Heart right ventricle (tissue), 16 donors: ENCODE results near the gene NCKAP5. TPM values are rescaled to one million over a fixed set of nuclear protein-coding genes. Genes with fewer than 3 reads are reported as not detected.

Experiments
- ATAC-seq, 8 donors: fragments of 200-7000 bp; cut with Tn5 transposase; one replicate each; pipeline ENCODE4 v1.9.1; 2020; ENCODE audit warnings: mild to moderate bottlenecking in 8 of 8, moderate library complexity in 8 of 8, moderate number of reproducible peaks in 1 of 8
- DNase-seq, 2 donors: peaks; one replicate each; pipeline ENCODE4 v3.0.0-alpha.2; 2020
- H3K27ac ChIP-seq, 10 donors: fragments of 200-600 bp; sonication (generic) in 2 of 10; one replicate each; pipeline versions ENCODE4 v1.5.0 to v1.8.0; 2020 to 2022; ENCODE audit warnings: mild to moderate bottlenecking in 3 of 10
- H3K27me3 ChIP-seq, 7 donors: fragments of 200-600 bp; one replicate each; pipeline ENCODE4 v1.8.0; 2021 to 2022; ENCODE audit warnings: mild to moderate bottlenecking in 2 of 7
- H3K36me3 ChIP-seq, 9 donors: fragments of 200-600 bp; sonication (generic) in 1 of 9; one replicate each; pipeline versions ENCODE4 v1.5.0 to v1.8.0; 2020 to 2022; ENCODE audit warnings: mild to moderate bottlenecking in 2 of 9
- H3K4me1 ChIP-seq, 9 donors: fragments of 200-600 bp; sonication (generic) in 1 of 9; one replicate each; pipeline versions ENCODE4 v1.5.0 to v1.8.0; 2020 to 2022; ENCODE audit warnings: mild to moderate bottlenecking in 4 of 9
- H3K4me3 ChIP-seq, 10 donors: fragments of 200-600 bp; sonication (generic) in 2 of 10; one replicate each; pipeline versions ENCODE4 v1.5.0 to v1.8.0; 2020 to 2022; ENCODE audit warnings: mild to moderate bottlenecking in 7 of 10, moderate library complexity in 2 of 10
- H3K9me3 ChIP-seq, 11 donors: fragments of 200-600 bp in 10 of 11; sonication (generic) in 2 of 11; one replicate each; pipeline versions ENCODE4 v1.5.0 to v1.8.0; 2013 to 2022; ENCODE audit warnings: mild to moderate bottlenecking in 2 of 11, control low read depth in 1 of 11, moderate library complexity in 1 of 11
- WGBS, 2 donors: extraction: QIAGEN DNeasy Blood & Tissue Kit; methylation state at CpG; one replicate each; pipeline ENCODE4 v1.1.7; 2013; ENCODE audit warnings: inconsistent platforms in 1 of 2; 5-methylcytosine and 5-hydroxymethylcytosine counted together
- intact Hi-C, 10 donors: fragments of 100-400 bp; cut with DNase I; formaldehyde crosslinking; loops; one replicate each; pipeline versions ENCODE4 v1.11.1 to v1.14.2; 2022
- polyA plus RNA-seq, 2 donors: library from polyadenylated mRNA; stranded (reverse); fragments of 200-250 nt; gene quantifications; one replicate each; pipeline ENCODE4 v1.2.3, GENCODE V29; 2013
- total RNA-seq, 10 donors: library from RNA; stranded (reverse); fragmentation: NEBNext Ultra II Directional in 3 of 10; extraction: Animal tissue kit (Norgen Biotek cat#: 25700) in 3 of 10; gene quantifications; one replicate each; pipeline versions ENCODE4 v1.2.1 to v1.2.4, GENCODE V29; 2021 to 2023
- TF ChIP-seq, protein P1 (sequence below), 9 donors: fragments of 200-600 bp; sonication (generic) in 2 of 9; IDR thresholded peaks; one replicate each; pipeline versions ENCODE4 v1.5.0 to v1.8.0; 2021 to 2022; ENCODE audit warnings: antibody characterized with exemption in 9 of 9, mild to moderate bottlenecking in 5 of 9, moderate library complexity in 1 of 9
- donor health status: Arrhythmogenic right ventricular cardiomyopathy.
- donor health status: ischemic (EF 13 %, LVEDD 7.1; RV severe dilation, severe dysfunction).
- donor health status: healthy with polysubstance abuse.
- donor health status: DM: no; HTN: yes; CAD: no.
- donor health status: DM: no; HTN: no; CAD: no.
- donor health status: ischemic (EF 25% LVEDD 6.9; RV normal size, moderate dysfunction).
- donor health status: ischemic (EF 25% LVEDD 5.7; RV mildly dilated, moderate dysfunction).
- donor health status: healthy.
- donor health status: DM: yes; HTN: yes; CAD: no.
- donor health status: Ischemic cardiomyopathy.
- donor health status: ischemic (EF 35%, LVEDD 5.7; RV mildly dilated, moderate dysfunction).
- donor health status: nonischemic (EF 11% LVEDD 7.7; RV severe dilation, severe dysfunction).
- donor health status: DM: yes; HTN: yes; CAD: no.
- donor health status: PGD.
- donor health status: ischemic (EF 29% LVEDD 5.4; RV normal size, mild dysfunction).
- donor health status: nonischemic (EF 23%, LVEDD 6.1; RV moderate dilation, normal function).

Gene NCKAP5
- total and polyA plus RNA-seq, 12 donors: 0.57 to 11.7 (median 6.2) TPM

DNA sequence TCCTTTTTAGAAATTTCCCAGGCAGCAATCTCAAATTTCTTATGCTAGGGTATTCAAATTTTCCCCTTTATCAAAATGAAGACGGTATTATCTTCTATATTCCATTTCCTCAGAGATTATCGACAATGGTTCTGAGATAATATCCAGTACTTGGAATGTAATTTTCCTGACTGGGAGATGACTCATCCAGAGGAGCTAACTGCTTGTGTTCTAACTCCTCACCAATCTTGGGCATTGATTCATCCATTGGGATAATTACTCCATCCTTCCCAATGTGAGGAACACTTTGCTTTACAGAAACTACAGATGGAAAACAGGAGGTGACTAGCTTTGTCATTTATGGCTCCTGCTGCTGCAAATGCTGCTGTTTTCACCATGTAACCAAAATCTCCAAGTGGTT is 658.8 kb downstream of the NCKAP5 start:
- intact Hi-C loops: no loop called here
- Histone ChIP-seq H3K4me1 (no peaks in the 10 kb centered on the region), H3K36me3 (no peaks in the 10 kb centered on the region), H3K9me3 (peaks cover 0 to 8% (median 0%) of the 10 kb centered on the region in 11 donors), H3K4me3 (no peak overlapping the region), H3K27me3 (no peaks in the 10 kb centered on the region), H3K27ac (no peak overlapping the region)
- ATAC-seq (no peak), DNase-seq (no peak)
- TF ChIP-seq, protein P1, sequence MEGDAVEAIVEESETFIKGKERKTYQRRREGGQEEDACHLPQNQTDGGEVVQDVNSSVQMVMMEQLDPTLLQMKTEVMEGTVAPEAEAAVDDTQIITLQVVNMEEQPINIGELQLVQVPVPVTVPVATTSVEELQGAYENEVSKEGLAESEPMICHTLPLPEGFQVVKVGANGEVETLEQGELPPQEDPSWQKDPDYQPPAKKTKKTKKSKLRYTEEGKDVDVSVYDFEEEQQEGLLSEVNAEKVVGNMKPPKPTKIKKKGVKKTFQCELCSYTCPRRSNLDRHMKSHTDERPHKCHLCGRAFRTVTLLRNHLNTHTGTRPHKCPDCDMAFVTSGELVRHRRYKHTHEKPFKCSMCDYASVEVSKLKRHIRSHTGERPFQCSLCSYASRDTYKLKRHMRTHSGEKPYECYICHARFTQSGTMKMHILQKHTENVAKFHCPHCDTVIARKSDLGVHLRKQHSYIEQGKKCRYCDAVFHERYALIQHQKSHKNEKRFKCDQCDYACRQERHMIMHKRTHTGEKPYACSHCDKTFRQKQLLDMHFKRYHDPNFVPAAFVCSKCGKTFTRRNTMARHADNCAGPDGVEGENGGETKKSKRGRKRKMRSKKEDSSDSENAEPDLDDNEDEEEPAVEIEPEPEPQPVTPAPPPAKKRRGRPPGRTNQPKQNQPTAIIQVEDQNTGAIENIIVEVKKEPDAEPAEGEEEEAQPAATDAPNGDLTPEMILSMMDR (IDR thresholded peaks at IDR 0.05): no peak
- WGBS, 2 donors: 43 to 57% methylated on average over 2 of the region's 2 CpGs

DNA sequence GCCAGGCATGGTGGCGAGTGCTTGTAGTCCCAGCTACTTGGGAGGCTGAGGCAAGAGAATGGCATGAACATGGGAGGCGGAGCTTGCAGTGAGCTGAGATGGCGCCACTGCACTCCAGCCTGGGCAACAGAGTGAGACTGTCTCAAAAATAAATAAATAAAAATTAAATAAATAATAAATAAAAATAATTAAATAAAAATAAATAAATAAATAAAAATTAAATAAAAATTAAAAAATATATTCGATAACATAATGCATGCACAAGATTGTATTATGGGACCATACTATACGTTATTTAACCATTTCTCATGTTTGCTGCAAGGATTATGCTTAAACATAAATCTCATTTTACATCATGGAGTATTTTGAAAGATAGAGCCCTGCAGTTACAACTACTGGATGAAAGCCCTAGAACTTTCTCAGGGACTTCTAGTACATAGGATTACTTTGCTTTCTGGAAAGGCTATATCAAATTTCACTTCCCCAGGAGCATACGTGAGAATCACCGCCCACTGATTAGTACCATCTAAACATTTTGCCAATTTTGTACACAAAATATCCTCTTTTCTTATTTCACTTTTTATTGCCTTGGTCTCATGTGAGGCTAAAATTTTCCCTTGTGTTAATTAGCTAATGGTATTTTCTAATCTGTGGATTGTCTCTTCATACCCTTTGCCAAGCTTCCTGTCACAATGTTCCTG is 664.0 kb downstream of the NCKAP5 start:
- TF ChIP-seq, protein P1 (IDR thresholded peaks at IDR 0.05): no peak
- Histone ChIP-seq H3K9me3 (peaks cover 0 to under 1% (median 0%) of the 10 kb centered on the region in 11 donors), H3K36me3 (no peaks in the 10 kb centered on the region), H3K4me3 (no peak overlapping the region), H3K4me1 (no peaks in the 10 kb centered on the region), H3K27me3 (no peaks in the 10 kb centered on the region), H3K27ac (no peak overlapping the region)
- ATAC-seq (no peak), DNase-seq (no peak)
- 83 to 90% methylated on average over 7 of the region's 7 CpGs for WGBS, 2 donors
- intact Hi-C loops: no loop called here

DNA sequence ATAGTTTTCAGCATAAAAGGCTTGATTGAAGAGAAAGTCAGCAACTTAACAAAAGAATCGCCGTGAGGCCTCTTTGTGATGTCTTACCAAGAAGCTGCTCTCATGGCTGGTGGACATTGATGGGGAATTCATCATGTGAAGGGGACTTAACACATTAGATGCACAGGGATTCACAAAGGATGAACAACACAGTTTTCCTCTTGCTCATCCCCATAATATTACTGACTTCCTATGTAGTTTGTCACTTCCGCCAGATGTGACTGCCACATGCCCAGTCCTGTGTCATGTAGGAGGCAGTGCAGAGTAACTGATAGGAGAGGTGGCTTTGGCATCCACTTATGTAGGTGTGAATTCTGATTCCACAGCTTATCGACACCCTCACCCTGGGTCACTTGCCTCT is 665.6 kb downstream of the NCKAP5 start:
- Histone ChIP-seq H3K36me3 (no peaks in the 10 kb centered on the region), H3K9me3 (peaks cover 0 to 12% (median 0%) of the 10 kb centered on the region in 11 donors), H3K4me1 (no peaks in the 10 kb centered on the region), H3K27ac (no peak overlapping the region), H3K27me3 (no peaks in the 10 kb centered on the region), H3K4me3 (no peak overlapping the region)
- intact Hi-C loops: no loop called here
- DNase-seq (no peak), ATAC-seq (no peak)
- WGBS, 2 donors: 89 to 90% methylated on average over 4 of the region's 4 CpGs
- TF ChIP-seq, protein P1 (IDR thresholded peaks at IDR 0.05): no peak

DNA sequence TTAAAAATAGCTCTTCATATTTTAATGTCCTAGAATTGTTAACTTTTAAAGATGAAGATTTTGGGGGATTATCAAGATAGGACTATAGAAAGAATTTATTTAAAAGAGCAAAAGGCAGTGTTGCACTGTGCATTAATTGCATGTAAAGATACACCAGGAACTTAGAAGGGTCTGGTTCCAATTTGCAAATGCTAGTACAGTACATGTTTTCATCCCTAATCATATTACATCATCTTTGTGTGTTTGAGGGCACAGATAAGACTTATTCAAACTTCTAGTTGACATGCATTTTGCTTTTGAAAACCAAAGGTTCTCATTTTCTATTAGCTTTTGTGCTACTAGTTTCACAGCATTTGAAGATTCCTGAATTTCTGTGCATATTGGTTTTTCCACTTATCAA is 666.6 kb downstream of the NCKAP5 start:
- no peak for ATAC-seq
- DNase-seq: no peak
- Histone ChIP-seq H3K27me3 (no peaks in the 10 kb centered on the region), H3K4me3 (no peak overlapping the region), H3K27ac (no peak overlapping the region), H3K4me1 (no peaks in the 10 kb centered on the region), H3K9me3 (peaks cover 0 to 12% (median 0%) of the 10 kb centered on the region in 11 donors), H3K36me3 (no peaks in the 10 kb centered on the region)
- TF ChIP-seq, protein P1 (IDR thresholded peaks at IDR 0.05): no peak
- intact Hi-C loops: no loop called here
